LNCaP clone FGC (cell line): ENCODE results near the gene SH2B2.

ENCODE experiments used
- DNase-seq: peaks from one replicate; pipeline ENCODE4 v3.0.0-alpha.2; 2011; ENCODE audit warnings: low read depth
- H3K4me3 ChIP-seq: 2 replicates; pipeline ENCODE4 v1.5.1; 2011; ENCODE audit warnings: mild to moderate bottlenecking, low read depth, low read length, control low read depth
- TF ChIP-seq, protein P1 (sequence below): IDR thresholded peaks from 2 replicates; pipeline ENCODE4 v1.5.1; 2012; ENCODE audit warnings: mild to moderate bottlenecking; ENCODE audit not compliant: control insufficient read depth, insufficient read depth; ENCODE audit errors: extremely low read depth

SH2B2 gene

DNA sequence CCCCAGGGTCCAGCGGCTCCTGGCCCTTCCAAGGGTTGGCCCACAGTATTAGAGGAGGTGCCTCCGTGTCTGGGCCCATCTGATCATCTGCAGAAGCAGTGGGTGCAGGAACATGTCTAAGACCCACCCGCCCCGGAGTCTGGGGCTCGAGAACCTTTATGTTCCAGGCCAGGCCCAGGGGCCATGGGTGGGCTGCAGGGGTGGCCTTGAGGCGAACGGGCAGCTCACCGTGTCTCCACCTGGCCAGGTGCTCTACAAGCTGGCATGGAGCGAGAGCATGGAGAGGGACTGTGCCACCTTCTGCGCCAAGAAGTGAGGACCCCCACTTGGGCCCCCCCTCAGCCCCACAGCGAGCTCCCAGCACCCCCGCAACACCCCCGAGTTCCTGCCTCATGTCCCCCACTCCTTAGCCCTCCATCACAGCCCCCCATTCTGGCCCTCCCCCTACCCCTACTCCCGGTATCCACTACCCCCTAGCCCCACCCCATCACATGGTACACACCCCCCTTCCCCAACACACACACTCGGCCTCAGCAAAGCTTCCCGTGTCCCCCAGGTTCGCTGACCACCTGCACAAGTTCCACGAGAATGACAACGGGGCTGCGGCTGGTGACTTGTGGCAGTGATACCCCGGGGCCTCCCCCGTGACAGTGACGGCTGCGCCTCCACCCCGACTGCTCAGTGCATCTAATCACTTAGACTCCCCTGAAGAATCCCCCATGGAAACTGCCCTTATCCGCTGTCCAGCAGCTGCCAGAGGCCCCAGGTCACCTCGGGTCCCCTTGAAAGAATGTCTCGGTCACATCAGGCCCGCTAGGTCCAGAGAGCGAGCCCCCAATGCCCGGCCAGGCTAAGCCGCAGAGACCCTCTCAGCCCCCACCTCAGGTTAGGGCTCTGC, 4.0 kb upstream of the SH2B2 start:
- TF ChIP-seq, protein P1, sequence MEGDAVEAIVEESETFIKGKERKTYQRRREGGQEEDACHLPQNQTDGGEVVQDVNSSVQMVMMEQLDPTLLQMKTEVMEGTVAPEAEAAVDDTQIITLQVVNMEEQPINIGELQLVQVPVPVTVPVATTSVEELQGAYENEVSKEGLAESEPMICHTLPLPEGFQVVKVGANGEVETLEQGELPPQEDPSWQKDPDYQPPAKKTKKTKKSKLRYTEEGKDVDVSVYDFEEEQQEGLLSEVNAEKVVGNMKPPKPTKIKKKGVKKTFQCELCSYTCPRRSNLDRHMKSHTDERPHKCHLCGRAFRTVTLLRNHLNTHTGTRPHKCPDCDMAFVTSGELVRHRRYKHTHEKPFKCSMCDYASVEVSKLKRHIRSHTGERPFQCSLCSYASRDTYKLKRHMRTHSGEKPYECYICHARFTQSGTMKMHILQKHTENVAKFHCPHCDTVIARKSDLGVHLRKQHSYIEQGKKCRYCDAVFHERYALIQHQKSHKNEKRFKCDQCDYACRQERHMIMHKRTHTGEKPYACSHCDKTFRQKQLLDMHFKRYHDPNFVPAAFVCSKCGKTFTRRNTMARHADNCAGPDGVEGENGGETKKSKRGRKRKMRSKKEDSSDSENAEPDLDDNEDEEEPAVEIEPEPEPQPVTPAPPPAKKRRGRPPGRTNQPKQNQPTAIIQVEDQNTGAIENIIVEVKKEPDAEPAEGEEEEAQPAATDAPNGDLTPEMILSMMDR: no peak
- no peak for DNase-seq
- H3K4me3 ChIP-seq: no peak overlapping the region

DNA sequence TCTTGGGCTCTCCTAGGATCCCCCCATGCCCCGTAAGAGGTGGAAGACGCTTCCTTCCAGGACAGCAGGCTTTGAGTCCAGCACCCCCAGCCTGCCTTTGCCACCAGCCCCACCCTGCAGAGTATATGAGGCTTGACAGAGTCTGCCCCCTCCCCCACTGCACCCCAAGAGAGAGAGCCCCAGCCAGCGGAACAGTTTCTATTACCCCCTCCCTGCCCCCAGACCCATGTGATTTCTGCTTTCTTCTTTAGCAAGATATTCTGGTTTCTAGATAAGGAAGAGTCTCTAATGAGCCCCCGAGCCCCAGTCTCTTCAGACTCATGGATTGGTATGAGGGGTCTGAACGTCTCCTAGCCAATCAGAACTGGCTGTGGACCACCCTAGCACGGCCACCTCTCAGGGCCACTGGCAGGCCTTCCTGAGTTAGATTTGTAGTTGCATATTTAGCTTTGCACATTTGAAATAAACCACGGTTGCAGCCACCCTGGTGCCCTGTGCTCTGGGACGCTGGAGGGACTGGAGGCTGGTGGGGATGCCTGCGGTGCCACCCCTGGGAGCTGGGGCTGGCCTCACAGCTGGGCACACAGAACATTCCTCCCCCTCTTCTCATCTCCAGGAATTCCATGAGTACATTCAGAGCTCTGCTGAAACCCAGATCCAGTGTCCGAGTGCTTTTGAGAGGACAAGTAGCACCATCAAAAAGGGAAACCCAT, 3.0 kb upstream of the SH2B2 start:
- TF ChIP-seq, protein P1: no peak
- DNase-seq: no peak
- H3K4me3 ChIP-seq: no peak overlapping the region

DNA sequence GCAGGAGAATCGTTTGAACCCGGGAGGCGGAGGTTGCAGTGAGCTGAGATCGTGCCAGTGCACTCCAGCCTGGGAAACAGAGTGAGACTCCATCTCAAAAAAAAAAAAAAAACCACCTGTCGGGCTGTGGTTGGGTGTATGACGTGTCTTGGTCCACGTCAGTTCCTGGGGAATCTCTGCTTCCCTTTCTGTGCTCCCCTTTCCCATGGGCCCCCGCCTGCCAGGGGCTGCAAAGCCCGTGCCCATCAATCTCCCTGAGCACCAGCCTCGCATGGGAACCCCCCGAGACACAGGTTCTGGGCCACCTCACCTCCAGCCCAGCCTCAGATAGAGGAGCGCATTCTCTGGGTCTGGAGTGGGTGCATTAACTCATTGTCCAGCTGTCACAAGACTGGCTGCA, 2.3 kb upstream of the SH2B2 start:
- TF ChIP-seq, protein P1: no peak
- H3K4me3 ChIP-seq: no peak overlapping the region
- no peak for DNase-seq

DNA sequence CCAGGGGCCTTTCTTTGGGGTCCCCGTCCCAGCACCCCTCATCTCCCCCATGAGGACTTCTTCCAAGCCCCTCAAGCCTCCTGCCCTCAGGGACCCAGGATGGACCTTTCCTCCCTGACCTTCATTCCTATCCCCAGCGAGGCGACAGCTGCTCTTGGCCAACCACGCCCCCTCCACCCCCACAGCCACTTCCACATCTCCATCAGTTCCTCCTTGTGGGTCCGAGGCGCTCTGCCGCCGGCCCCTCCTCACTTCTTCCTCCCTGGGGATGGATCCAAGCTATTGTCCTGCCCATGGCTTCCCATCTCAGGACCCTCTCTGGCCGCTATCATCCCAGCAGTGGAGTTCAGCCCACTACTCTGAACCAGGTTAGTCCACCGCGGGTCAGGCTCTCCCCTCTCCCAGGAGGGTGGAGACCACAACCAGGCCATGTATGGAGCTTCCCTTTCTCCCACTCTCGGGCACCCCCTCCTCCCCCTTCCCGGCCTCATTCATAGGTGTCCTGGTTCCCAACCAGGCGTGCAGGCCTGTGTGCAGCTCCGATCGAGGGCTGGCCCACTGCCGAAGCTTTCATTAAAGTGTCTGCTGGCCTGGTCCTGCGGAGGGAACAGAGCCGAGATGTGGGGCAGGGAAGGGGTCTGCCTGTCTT, 1.7 kb upstream of the SH2B2 start:
- no peak for DNase-seq
- TF ChIP-seq, protein P1: no peak
- no peak overlapping the region for H3K4me3 ChIP-seq

DNA sequence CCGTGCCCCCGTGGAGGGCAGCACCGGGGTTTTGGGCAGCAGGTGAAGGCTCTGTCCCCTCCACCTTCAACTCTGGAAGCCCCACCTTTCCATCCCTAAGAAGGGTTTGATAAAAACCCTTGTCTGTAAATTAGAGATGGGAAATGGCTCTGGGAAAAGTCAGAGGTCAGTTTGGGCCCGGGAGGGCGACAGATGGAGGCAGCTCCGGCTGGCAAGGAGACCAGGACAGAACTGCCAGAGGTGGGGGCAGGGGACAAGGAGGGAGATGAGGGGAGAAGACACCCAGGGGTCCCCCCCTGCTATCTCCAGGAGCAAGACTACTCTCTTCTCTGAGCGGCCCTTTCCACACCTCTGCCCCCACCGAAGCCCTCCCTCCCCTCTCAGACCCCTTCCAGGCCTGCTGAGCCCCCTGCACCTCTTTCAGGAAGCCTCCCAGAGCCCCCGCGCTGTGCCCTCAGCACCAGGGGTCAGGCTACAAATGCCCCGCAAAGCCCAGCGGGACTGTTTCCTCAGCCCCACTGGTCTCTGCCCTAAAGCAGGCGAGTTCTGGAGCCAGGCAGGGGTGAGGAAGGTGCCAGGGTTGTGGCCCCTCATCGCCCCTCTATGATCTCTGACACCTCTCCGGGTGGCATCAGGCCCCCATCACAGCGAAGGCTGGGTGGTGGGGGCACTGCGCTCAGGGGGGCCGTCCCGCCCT, 980 bp upstream of the SH2B2 start:
- TF ChIP-seq, protein P1: no peak
- peak overlapping the region; percentile 62 for H3K4me3 ChIP-seq
- DNase-seq: no peak

DNA sequence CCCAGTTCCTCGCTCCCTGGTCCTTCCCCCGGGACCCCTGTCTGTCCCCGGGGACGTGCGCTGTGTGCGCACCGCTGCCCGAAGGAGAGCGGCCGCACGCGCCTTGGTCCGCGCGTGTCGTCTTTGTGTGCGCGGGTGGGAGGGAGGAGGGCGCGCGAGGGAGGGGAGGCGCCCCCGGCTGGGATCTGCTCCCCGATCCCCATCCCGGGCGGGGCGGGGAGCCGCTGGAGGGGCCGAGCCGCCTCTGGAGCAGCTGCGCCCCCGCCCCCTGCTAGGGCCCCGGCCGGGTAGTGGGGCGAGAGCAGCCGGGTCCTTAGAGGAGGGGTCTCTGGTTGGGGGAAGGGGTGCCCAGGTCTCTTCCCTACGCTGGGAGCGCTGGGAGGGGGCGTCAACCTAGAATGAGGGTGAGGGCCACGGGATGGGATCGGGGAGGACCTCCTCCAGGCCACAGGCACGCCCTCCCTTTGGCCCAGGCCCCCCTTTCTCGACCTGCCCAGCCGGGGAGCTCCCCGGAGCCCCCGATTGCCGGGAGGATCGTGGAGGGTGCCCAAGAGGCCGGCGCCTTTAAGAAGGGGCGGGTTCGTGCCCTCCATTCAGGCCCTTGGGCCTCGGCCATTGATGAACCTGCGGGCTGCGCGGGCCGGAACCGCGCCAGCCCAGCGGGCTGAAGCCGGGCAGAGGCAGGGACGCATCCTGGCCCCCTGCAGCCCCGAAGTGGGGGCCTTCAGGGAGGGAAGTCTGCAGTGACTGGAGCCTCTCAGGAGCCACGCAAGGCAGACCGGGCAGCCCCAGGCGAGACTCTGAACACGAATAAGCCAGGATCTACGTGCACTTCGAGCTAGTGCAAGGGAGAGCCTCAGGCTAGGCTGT, 678 bp downstream of the SH2B2 start:
- TF ChIP-seq, protein P1: no peak
- H3K4me3 ChIP-seq: peak overlapping the region; percentile 77
- no peak for DNase-seq
